Middle frontal gyrus (tissue), 1 donor: ENCODE data around the gene AKAP6.
"Not testable (repeated sequence)": the region's sequence is repeated elsewhere in the genome, so short reads cannot be mapped to it uniquely, and the experiment has no call there.

Experiments used
- DNase-seq: peaks from one replicate; pipeline ENCODE4 v3.0.0-alpha.2; 2015; ENCODE audit warnings: low spot score; ENCODE audit errors: extremely low spot score

Gene AKAP6

GRCh38 chr14:32731249-32731648 is 402.2 kb downstream of the AKAP6 start:
- DNase-seq, result no peak

GRCh38 chr14:32733015-32733414 is 403.9 kb downstream of the AKAP6 start:
- no peak for DNase-seq

- DNase-seq, result no peak
Measured at GRCh38 chr14:32734261-32734660, 405.2 kb downstream of the AKAP6 start.

DNA sequence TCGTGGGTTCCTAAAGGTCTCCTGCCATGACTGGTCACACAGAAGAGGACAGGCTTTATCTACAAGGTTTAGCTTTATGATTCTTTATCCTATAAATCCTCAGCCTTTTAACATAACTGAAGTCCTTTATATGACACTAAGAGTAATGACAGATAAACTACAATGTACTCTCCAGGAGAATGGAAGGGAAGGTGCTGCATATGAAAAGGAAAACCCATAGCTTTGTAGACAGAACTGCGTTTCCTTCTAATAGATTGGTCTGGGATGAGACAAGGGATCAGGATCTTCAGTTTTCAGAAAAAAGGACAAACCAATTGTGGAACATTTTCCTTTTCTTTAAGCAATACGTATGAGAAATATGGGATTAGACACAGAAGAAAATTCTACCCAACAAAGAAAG is 408.5 kb downstream of the AKAP6 start:
- DNase-seq, result no peak

- DNase-seq, result no peak
Measured at GRCh38 chr14:32738206-32738871, 409.2 kb downstream of the AKAP6 start.

GRCh38 chr14:32744811-32745445 is 415.8 kb downstream of the AKAP6 start:
- no peak for DNase-seq

DNA sequence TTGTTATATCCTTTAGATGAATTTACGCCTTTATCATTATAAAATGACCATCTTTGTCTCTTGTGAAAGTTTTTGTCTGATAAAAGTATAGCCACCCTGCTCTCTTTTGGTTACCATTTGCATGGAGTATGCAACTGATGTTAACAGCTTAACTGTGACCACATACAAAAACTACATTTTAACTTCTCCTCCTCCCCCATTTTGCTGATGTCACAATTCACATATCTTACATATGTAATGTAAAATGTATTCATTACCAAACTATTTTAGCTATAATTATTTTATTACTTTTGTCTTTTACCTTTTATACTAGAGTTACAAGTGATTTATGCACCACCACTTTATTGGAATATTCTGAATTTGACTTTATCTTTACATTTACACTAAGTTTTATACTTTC is 425.1 kb downstream of the AKAP6 start:
- DNase-seq, result no peak

GRCh38 chr14:32756173-32756572 is 427.1 kb downstream of the AKAP6 start:
- DNase-seq, result no peak

DNA sequence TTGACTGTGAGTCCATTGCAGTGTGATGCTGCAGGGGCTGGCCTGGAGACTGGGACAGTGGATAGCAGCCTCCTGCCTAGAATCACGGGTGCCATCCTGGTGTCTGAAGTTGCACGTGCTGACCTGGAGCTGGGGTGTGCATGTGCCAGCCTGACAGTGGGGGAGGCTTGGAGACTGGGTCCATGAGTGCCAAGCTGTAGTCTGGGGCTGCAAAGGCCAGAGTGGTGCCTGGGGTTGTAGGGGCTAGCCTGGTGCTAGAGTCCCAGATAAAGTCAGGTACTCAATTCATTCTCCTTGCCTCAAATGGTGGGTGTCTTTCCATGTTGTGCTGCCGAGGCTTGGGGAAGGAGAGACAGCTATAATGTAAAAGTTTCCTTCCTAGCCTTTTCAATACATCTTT is 427.7 kb downstream of the AKAP6 start:
- DNase-seq, result no peak

GRCh38 chr14:32757568-32757967 is 428.5 kb downstream of the AKAP6 start:
- no peak for DNase-seq

- no peak for DNase-seq
Measured at GRCh38 chr14:32761381-32761968, 432.4 kb downstream of the AKAP6 start.

DNA sequence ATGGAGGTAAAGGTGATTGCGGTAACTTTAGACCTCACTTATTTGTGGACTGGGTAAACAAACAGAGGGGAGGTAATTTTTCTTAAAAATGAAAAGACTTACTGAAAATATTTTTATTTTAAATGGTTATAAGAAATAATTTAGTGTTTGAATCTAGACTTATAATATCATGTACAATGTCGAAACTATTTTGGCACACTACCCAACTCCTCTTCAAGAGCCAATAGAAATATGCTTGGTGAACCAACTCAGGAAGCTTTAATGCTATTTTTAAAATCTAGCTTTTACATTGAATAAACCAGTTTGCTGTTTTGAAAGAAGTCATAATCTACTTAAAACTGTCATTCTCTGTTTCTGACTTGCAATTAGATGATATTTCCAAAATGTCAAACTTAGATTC is 433.8 kb downstream of the AKAP6 start:
- DNase-seq, result no peak

GRCh38 chr14:32763673-32764072 is 434.6 kb downstream of the AKAP6 start:
- DNase-seq, result no peak

DNA sequence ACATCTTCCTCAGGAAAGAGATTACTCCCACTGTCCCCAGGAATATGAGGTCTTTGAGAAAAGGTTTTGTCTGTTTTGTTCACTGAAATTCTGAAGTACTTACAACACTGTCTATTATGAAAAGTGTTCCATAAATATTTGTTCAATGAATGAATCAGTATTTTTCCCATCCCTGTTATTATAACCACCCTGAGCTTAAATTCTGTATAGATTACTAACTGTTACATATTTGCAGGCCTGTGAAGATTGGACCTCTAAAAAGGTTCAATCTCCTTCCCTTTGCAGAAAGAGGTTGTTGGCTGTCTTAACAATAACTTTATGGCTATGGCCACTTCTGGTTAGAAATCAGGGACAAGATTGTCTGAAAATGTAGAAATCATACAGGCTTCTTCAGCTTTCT is 435.0 kb downstream of the AKAP6 start:
- DNase-seq, result no peak

GRCh38 chr14:32770422-32770821 is 441.3 kb downstream of the AKAP6 start:
- no peak for DNase-seq

DNA sequence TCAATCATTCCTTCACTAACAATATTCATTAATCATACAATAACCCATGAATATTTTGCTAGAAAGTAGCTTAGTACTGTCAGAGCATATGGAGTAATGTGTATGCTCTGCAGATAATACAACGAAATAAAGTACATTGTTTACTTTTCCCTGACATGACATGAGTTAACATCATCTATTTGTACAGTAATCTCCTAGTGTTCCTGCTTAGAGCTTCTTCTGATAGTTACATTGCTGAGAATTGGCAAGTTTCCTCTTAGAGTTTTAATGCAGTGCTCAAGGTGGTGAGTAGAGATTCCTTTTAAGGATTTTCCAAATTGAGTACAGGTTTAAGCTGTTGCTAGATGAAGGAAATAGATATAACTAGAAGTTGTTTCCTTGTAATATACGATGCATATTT is 445.1 kb downstream of the AKAP6 start:
- no peak for DNase-seq

GRCh38 chr14:32779840-32780239 is 450.7 kb downstream of the AKAP6 start:
- DNase-seq, result no peak

DNA sequence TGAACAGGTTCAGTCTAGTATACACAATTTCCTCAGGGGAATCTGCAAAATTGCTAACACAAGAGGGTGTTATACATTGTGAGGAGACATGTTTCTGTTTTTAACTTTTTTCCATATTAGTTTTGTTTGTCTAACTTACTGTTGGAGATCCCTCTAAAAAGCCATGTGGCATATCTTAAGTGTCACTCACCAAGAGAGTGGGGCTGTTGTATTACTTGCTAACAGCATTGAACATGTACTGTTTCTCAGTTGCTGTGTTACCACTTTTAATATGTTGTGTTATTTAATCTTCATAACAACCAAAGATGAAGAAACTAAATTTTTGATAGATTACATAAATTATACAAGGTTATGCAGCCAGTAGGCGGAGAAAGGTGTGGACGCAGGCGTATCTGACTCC is 455.3 kb downstream of the AKAP6 start:
- DNase-seq, result no peak

DNA sequence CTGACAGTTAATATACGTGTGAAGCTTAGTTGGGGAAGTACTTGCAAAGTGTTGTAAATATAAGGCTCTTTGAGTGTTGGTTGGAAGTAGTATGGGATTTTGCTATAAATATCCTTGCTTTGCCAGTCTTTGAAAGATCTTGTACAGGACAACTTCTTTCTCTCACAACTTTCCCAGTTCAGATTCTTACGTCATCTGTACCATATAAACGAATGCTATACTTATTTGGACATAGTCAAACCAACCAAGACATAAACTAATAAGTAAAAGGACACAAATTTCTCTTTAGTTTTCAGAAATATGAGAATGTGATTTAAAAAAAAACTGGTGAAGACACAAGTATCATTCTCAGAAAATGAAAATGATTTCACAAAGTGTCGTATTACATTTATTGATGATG is 456.5 kb downstream of the AKAP6 start:
- DNase-seq, result no peak

DNA sequence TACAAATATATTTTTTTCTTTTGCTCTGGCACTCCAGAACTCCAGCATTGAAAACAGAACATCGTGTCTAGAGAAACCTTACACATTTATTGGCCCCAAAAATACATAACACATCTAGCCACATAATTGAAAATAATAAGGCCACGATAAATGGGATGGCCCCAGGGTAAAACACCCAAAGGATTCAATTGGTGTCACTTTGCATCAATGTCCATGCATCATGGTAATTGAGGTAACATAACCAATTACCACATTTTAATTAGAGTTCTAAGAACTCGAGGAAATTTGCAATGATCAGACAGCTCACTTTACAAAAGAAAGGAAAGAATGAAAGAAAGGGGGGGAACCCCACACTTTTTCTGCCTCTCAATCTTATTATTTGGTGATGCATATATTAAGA is 457.8 kb downstream of the AKAP6 start:
- no peak for DNase-seq

GRCh38 chr14:32793033-32793432 is 463.9 kb downstream of the AKAP6 start:
- not testable (repeated sequence) for DNase-seq

GRCh38 chr14:32800320-32800719 is 471.2 kb downstream of the AKAP6 start:
- no peak for DNase-seq

GRCh38 chr14:32802295-32802694 is 473.2 kb downstream of the AKAP6 start:
- DNase-seq, result no peak
